NCI-H345 treated with DMSO at 0.1 percent for 48 hours (cell line): ENCODE measurements around the gene FBXW11.

Experiments
- DNase-seq: peaks from one replicate; lab custom pipeline; 2025; ENCODE audit not compliant: unreplicated experiment; lab: John Stamatoyannopoulos, UW

FBXW11 gene

DNA sequence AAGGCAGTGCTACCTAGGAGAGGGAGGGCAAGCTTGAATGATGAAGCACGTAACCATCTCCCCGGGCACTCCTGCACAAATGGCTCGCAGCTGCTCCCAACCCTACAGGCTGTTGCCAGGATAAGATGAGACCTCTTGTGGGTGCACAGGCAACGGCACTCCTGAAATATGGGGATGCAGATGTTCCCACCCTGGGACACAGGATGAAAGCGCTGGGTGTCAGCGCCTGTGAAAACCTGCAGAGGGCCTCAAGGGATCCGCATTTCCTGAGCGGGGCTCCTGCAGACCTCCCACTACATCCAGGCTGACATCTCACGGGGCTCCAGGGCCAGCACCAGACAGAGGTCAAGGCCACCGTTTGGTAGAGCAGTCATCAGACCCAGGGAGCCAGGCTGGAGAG is 160.1 kb downstream of the FBXW11 start:
- no peak for DNase-seq

DNA sequence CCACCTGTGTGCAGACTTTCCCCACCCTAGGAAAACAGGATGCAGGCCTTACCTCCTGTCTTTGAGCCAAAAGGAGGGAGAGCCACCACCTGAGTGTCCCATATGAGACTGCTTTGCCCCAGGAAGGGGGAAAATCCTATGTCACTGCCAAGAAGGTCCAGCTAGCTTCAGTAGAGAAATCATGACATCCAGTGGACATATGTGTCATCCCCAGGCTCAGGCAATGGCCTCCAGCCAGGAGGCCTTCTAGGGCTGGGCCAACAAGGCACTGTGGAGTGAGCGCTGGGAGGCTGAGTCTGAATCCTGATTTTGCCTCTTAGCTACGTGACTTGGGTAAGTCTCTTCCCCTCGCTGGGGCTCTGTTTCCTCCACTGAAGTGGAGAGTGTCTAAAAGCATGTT is 160.6 kb downstream of the FBXW11 start:
- DNase-seq = no peak

DNA sequence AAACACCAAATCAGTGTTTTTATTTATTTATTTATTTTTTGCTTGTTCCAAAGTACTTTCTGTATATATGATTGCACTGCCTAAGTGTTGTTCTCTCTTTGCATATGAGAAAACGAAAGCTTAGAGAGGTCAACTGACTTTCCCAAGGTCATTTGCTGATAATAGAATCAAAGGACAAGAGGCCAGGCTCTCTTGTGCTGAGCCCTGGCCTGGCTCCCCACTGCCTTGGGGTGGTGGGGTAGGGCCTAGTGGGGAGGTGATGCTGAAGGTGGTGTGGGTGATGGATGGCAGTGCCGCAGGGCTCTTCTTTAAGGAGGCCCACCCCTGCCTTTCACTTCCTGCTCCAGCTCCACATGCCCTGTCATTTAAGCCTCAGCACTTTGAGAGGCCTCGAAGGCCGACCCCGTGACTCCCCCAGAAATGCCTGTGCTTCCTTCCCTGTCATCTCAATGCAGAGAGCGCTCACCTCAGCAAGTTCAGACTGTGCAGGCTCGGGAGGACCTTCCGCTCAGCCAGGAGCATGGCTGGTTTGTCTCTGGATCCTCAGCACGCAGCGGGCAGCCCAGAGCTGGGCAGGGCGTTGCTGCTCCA is 161.3 kb downstream of the FBXW11 start:
- no peak for DNase-seq

DNA sequence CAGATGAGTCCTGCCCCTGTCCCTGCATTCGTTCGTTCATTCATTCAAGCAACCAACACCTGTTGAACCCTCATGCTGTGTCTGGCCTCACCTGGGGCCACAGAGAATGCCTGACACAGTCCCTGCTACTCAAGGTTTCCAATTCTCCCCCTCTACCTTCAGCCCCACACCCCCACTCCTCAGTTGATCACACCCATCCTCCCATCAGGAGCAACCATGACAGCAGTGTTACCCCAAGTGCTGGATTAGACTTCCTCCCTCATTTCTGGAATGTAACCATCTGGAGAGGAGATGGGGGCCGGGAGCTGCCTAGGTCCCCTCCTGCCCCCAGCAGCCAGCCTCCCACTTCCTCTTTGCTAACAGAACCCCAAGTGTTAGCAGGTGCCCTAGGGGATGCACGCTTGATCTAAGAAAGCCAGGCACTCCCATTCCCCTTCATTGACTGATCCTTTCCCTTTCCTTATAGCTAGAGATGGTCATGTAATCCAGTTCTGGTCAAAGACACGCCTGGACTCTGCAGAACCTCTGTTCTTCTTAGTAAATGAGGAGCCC is 163.6 kb downstream of the FBXW11 start:
- no peak for DNase-seq

DNA sequence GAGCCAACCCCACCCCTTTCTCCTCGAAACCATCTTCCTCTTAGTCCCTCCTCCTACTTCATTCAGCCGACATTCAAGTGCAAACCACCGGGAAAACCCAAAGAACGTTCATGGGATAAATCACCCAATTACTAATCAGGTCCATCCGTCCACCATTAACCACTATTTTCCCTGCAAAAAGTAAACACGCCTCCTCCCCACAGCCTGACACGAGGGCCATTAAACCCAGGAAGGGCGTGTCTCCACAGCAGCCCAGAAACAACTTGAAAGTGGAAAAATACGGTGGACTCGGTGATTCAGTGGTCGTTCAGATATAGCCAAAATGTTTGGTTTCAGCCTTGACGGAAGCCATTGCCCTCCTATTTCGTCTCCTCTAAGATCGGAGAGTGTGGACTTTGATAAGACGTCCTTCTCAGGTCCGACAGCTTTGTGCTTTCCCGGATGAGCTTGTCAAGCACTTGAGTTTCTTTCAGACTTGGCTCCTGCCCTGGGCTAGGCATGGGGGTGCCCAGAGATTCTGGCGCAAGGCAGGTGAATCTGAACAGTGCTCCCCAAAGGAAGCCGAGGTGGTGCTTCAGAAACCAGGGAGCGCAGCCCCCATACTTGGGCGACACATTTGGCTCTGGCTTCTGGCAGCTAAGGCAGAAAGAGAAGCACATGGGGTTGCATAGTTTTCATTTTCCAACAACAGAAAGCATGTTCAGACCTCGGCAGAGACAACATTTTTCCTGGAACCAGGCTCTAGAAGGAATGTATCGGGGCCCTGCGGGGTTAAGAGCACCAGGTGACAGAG is 164.3 kb downstream of the FBXW11 start:
- no peak for DNase-seq

DNA sequence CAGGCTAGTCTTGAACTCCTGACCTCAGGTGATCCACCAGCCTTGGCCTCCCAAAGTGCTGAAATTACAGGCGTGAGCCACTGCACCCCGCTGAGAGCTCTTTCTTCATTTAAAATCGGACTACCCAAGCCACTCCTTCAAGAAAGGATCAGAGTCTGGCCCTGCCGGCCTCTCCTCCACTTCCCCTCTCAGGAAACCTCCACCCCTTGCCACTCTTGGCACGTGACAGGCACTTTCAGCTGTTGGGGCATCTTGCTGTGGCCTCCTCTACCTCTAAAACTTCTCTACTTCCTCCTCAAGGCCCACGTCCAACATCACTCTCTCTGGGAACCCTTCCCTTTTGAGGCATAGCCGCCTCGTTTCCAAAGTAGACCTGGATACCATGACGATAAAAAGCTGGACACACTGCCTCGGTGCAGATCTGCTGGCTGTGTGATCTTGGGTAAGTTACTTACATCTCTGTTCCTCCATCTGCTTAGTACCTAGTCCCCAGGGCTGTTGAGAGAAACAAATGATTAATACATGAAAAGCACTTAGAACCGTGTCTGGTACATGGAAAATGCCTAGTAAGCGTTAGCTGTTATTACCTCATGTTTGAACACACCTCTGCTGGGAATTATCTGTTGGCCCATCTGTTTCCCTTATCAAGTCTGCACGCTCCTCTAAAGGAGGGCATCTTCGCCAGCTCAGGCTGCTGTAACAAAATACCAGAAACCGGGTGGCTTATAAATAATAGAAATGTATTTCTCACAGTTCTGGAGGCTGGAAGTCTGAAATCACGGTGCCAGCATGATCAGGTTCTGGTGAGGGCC is 165.5 kb downstream of the FBXW11 start:
- DNase-seq = no peak

DNA sequence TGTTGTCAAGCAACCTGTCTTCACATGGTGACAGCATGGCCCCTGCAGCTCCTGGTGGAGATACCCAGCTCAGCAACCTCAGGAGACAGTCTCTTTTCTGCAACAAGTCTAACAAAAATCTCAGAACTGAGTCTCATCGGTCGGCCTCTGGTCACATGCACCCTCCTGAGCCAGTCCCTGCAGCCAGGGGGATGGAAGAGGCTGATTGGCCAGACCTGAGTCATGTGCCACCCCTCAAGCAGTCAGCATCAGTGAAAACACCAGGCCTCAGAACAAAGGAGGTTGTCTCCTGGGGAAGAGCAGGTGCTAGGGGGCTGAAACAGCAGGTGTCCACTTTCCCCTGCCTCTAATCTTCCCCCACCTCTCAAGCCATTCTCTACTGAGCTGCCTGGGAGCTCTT is 166.4 kb downstream of the FBXW11 start:
- DNase-seq = no peak

DNA sequence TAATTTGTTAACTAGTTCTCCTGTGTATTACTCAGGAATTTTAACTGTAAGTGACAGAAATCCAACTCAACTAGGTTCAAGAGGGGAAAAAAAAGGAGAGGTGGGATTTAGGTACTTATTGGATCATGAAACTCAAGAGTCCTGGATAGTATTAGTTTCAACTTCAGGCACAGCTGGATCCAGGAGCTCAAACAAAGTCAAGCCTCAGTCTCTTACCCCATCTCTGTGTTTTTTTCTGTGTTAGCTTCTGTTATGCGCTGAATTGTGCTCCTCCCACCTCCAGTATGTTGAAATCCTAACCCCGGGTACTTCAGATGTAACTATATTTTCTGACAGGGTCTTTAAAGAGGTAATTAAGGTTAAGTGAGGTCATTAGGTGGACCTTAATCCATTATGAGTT is 167.3 kb downstream of the FBXW11 start:
- DNase-seq = no peak

DNA sequence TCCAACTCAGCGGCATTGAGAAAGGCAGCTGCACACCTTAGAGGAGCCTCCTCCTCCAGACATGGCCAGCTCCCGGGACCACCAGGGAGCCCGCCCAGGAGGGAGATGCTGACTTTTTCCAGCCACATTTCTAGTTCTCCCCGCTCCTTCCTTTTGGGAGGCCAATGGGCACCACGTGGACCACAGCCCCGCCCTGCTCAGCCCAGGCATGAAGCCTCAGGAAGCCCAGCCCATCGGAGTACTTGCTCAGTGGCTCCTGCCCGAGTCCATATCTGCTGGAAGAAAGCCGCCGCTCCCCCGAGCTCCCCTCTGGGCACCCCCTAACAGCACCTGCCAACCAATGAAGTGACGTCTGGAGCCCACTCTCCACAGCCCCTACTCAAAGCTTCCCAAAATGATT is 168.4 kb downstream of the FBXW11 start:
- no peak for DNase-seq

DNA sequence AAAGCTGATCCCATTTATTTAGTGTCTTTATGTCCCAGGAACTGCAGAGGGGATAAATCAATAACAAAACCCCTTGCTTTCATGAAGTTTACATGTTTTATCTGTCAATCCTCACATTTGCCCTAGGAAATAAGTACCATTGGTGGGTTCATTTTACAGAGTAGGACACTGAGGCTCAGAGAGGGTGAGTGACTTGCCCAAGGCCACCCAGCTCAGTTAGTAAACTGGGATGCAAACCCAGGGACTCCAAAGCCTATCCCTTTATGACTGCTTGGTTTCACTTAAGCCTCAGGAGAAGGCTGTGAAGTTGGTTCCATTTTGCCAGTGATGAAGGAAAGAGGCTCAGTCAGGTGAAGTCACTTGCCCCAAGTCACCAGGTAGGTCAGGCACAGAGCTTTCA is 168.9 kb downstream of the FBXW11 start:
- DNase-seq = no peak

DNA sequence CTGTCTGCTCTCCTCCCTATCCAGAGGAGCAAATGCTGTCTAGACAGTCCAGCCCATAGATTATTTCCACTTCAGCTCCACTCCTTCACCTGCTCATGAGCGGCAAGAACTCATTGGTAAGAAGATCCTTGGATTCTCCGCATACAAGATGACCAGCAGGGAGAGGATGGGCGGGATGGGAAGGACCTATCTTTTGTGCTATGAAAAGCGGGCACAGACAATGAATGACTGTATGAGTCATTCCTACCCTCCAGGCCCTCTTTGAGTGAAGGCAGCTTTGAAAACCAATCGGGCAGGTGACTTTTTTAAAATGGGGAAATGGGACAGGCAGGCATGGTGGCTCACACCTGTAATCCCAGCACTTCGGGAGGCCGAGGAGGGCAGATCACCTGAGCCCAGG is 171.4 kb downstream of the FBXW11 start:
- DNase-seq = no peak

DNA sequence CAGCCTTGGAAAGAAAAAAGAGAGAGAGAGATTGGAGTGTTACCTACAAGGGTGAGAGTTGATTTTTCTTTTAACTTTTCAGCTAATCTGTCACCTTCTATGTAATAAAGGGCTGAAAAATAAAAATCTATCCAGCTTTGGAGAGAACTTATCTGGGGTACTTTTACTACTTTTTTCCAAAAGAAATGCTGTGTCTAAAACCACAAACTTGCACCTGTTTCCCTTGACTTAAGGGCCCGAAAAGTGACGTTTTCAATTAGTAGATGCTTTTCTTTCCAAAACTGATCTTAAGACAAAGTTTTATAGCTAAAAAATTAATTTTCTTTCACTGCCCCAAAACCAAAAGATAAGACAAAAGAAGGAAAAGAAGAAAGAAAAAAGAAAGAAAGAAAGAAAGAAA is 172.0 kb downstream of the FBXW11 start:
- DNase-seq = no peak

DNA sequence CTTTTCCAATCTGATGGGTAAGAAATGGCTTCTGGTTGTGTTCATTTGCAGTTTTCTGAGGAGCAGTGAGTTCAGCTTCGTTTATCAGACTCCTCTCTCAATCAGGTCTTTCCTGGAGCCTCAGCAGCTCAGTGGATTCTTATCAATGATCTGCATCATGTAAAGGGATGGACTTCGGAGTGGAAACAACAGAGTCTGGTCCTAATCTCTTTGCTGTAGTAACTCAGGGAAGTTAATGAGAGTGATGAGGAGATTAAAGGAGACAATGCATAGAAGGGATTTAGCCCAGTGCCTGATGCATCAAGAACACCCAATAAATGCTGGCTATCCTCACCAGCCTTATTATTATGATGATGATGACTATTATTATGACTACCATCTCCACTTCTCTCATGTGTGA is 173.7 kb downstream of the FBXW11 start:
- no peak for DNase-seq

DNA sequence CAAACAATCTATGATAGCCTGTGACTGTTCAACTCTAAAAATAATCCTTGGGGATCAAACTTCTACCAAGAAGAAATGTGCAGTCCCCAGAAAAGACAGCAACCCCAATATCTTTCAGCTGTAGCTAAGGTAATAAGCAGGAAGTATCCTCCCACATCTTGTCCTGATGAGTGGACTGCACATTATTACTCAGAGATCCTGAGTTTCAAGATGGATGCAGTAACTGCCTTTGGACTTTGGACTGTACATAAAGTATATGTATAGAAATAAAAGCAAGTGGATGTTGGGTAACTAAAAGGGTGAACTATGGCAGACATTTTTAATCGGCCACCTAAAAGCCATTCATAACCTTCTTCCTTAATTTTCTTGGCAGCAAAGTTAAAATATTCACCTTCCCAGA is 175.8 kb downstream of the FBXW11 start:
- DNase-seq = no peak

DNA sequence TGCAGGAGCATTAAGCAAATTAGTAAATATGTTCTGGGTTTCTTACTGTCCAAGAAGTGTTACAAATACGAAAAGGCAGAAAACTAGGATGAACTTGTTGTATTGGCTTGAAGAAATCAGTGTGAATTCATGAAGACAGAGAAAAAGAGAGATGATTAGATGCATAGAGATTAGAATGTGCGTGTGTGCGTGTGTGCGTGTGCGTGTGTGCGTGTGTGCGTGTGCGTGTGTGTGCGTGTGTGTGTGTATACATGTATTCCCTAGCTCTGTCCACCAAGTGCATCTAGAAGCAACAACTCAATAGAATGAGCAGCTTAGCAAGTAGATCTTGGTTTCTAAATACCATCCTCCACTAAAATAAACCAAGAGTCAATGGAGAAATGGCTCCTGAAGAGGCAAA is 179.3 kb downstream of the FBXW11 start:
- DNase-seq = no peak

DNA sequence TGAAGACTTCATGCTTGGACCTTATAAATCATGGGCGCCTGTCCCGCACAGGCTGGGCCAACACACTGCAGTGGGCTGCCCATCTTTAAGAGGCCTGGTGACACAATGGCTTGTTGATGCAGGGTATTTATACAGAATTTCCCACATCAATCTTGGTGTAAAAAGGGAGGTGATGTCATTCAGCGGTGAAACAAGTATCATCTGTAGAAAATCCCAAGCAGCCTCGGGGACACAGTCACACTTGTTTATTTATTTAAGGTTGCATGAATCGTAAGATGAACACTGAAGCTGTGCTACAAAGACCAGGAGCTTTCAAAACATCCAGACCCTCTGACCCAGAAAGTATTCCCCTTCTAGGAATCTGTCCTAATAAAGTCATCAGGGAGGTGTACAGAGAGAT is 180.3 kb downstream of the FBXW11 start:
- DNase-seq = no peak

DNA sequence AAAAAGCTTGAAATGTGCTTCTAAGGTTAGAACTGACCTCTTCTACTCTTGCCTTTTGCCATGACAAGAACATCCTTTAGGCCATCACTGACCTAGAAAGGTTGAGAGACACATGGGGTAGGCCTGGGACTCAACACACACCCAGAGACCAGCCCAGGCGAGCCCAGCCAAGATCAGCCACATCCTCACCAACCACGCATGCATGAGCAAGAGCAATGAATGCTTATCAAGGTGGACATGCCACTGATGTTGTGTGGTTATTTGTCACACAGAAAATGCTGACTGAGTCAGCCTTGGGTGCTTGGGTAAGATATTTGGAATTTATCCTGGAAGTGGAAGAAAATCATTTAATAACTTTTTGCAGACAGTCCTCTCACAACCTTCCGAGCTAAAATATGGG is 181.4 kb downstream of the FBXW11 start:
- no peak for DNase-seq

DNA sequence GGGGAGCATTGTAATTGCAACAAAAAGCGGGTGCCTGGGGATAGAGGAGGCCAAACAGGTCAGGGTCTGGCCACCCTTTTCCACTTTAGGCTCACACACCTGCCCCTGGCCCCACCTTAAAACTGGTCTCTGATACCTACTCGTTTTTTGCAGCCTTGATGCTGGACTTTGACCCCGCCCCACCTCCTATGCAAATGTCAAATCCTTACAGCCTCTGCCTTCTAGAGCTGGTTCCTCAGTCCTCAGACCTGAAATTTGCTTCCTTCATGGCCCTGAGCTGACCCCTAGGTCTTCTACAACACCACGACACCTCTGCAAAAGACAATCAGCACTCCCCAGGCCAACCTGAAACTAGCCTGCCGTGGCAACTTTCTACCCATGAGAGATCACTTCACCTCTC is 183.2 kb downstream of the FBXW11 start:
- DNase-seq = no peak

DNA sequence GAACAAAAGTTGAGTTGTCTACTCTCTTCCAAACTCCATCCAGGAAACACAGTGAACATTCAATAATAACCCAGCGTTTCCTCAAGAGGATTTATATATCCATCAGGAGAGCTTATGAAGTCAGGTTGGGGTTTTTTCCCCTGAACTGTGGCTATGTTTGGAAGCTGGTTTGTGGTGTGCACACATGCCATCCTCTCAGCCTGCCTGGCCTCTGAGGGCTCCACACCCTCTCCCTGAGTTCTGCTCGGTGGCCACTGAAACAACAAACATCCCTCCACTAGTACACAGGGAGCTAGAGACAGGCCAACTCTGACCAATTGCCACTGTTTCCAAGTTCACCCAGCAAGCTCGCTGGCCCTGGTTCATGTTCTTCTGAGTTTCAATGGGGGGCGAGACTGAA is 185.2 kb downstream of the FBXW11 start:
- DNase-seq = no peak

DNA sequence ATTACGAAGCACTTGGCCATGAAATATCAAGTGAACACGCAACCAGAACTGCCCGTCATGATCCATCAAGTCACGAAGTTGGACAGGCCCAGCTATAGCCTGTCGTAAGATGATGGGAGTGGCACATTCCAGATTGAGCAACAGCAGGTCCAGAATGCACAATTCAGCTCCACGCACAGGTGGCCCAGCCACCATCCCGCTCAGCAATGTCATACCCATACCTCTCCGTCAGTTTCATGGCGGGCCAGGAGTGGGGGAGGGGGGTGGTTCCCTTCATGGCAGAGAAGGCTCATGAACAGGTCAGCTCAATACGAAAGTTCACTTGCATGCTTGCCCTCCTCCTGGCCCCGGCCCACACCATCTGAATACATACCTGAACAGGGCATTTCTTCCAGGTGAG is 185.9 kb downstream of the FBXW11 start:
- no peak for DNase-seq

DNA sequence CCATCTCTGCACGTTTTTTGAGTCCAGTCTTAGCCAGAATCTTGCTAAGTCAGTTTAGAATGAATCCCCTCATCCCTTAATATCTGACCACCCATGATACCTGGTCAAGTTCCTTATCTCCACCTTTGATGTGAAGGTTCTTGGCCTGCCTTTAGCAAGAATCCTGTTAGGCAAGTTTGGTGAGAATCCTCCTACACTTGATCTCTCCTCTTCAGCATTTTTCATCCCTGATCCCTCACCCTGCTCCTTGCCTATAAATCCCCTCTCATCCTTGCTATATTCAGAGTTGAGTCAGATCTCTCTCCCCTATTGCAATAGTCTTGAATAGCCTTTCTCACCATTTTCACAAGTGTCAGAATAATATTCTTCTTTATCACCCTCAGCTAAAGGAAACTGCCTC is 189.8 kb downstream of the FBXW11 start:
- DNase-seq = no peak
